Thyroid gland (tissue), 4 donors: ENCODE measurements around the gene GJC3.

Experiments used
- CTCF ChIP-seq, 6 experiments: fragments of 200-600 bp in 3 of 6; fragments of 450-650 bp in 3 of 6; sonication (generic) in 3 of 6; IDR thresholded peaks; one replicate each; pipeline ENCODE4 v1.5.1; 2016 to 2019; ENCODE audit warnings: antibody characterized with exemption in 6 of 6, mild to moderate bottlenecking in 2 of 6, inconsistent platforms in 1 of 6, moderate library complexity in 1 of 6
- POLR2A ChIP-seq, 2 donors: fragments of 450-650 bp; IDR thresholded peaks; one replicate each; pipeline ENCODE4 v1.6.1; 2017; ENCODE audit warnings: antibody characterized with exemption in 2 of 2, mild to moderate bottlenecking in 2 of 2, moderate library complexity in 1 of 2

GRCh38 chr7:99955247-99955646 lies 25.8 kb upstream of the GJC3 start:
- TF ChIP-seq CTCF (IDR thresholded peaks at IDR 0.05) (no peak), POLR2A (IDR thresholded peaks at IDR 0.05) (no peak)
